Activated T-helper 17 cell treated with anti-CD3 and anti-CD28 coated beads, Interleukin-2, amount 50 U/mL, for 72 hours (primary cell): Measurements from ENCODE around the gene NRSN2. TPM values are rescaled to one million over a fixed set of nuclear protein-coding genes. Genes with fewer than 3 reads are reported as not detected.
"Not testable (repeated sequence)": the region's sequence is repeated elsewhere in the genome, so short reads cannot be mapped to it uniquely, and the experiment has no call there.

Experiments used
- ATAC-seq: fragments of 150-1000 bp; cut with Tn5 transposase; replicated peaks from 2 replicates; pipeline ENCODE4 v1.10.0; 2021; ENCODE audit warnings: mild to moderate bottlenecking, moderate library complexity
- H3K27ac Mint-ChIP-seq: one replicate; pipeline ENCODE4 v1.8.0; 2022; ENCODE audit warnings: mixed read lengths
- H3K27me3 Mint-ChIP-seq: one replicate; pipeline ENCODE4 v1.8.0; 2022; ENCODE audit warnings: mixed read lengths
- H3K36me3 Mint-ChIP-seq: one replicate; pipeline ENCODE4 v1.8.0; 2022; ENCODE audit warnings: low read depth, mild to moderate bottlenecking, mixed read lengths
- H3K4me1 Mint-ChIP-seq: one replicate; pipeline ENCODE4 v1.8.0; 2022; ENCODE audit warnings: mixed read lengths
- H3K4me3 Mint-ChIP-seq: one replicate; pipeline ENCODE4 v1.8.0; 2022; ENCODE audit warnings: mild to moderate bottlenecking, mixed read lengths
- H3K9me3 Mint-ChIP-seq: one replicate; pipeline ENCODE4 v1.8.0; 2022; ENCODE audit warnings: mixed read lengths
- total RNA-seq, 2 donors: library from RNA; stranded (reverse); gene quantifications; one replicate each; pipeline ENCODE4 v1.2.3, GENCODE V29; 2022

NRSN2 gene
- total RNA-seq, 2 donors from 2014 or later, result 4.3 to 5.2 TPM

- H3K4me3 Mint-ChIP-seq, result no peak overlapping the region
- H3K4me1 Mint-ChIP-seq, result peaks cover 4% of the 10 kb centered on the region
- ATAC-seq, result no peak
- no peak overlapping the region for H3K27ac Mint-ChIP-seq
- no peaks in the 10 kb centered on the region for H3K9me3 Mint-ChIP-seq
- peaks cover 58% of the 10 kb centered on the region for H3K36me3 Mint-ChIP-seq
- H3K27me3 Mint-ChIP-seq, result no peaks in the 10 kb centered on the region
Measured at GRCh38 chr20:385448-385847, 38.5 kb downstream of the NRSN2 start.

- not testable (repeated sequence) for H3K4me1 Mint-ChIP-seq, H3K4me3 Mint-ChIP-seq, H3K27me3 Mint-ChIP-seq, H3K27ac Mint-ChIP-seq, H3K9me3 Mint-ChIP-seq, ATAC-seq
- peaks cover 67% of the 10 kb centered on the region for H3K36me3 Mint-ChIP-seq
Measured at GRCh38 chr20:386634-387033, 39.7 kb downstream of the NRSN2 start.

DNA sequence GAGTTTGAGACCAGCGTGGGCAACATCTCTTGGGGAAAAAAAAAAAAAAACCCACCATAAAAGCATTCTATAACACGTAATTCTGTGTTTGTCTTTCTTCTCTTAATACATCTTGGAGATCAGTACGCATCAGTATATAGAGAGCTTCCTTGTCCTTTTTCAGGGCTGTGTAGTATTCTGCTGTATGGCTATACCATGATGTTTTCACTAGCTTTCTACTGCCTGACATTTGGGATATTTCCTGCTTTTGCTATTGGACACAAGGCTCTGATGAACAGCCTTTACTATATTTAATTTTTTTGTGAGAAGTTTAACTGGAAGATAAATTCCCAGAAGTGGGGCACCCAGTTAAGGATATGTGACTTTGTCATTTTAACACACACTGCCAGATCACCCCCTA is 40.6 kb downstream of the NRSN2 start:
- ATAC-seq, result no peak
- no peak overlapping the region for H3K27ac Mint-ChIP-seq
- no peaks in the 10 kb centered on the region for H3K27me3 Mint-ChIP-seq
- H3K4me3 Mint-ChIP-seq, result no peak overlapping the region
- H3K36me3 Mint-ChIP-seq, result peaks cover 76% of the 10 kb centered on the region
- H3K4me1 Mint-ChIP-seq, result peaks cover 4% of the 10 kb centered on the region
- H3K9me3 Mint-ChIP-seq, result no peaks in the 10 kb centered on the region

DNA sequence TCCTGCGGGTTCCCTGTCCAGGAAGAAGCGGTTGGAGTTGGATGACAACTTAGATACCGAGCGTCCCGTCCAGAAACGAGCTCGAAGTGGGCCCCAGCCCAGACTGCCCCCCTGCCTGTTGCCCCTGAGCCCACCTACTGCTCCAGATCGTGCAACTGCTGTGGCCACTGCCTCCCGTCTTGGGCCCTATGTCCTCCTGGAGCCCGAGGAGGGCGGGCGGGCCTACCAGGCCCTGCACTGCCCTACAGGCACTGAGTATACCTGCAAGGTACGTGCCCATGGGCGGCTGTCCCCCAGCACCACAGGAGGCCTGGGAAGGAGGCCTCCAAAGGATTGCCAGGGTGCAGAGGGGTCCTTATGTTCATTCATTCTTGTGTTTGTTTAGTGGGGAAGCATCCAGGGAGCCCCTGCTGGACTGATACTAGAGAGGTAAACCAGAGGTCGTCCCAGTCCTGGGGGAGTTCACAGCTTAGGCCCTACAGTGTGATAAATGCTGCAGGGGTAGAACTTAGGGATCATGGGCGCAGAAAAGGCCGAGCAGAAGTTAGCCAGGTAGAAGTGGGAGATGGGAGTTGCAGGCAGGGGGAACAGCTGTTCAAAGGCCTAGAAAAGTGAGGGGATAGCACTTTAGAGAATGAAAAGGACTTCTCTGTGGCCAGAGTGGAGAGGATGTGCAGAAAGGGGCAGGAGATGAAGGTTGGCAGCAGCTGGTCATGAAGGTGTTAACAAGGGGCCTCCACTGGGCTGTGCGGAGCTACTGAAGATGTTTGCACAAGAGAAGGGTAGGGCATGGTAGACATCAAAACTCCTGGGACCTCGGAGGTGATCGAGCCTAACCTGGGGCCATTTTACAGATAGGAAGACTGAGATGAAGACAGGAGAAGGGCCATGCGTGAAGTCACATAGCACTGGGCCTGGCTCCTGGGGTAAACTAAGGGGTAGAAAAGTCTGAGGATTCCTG is 41.4 kb downstream of the NRSN2 start:
- Mint-ChIP-seq H3K9me3 (no peaks in the 10 kb centered on the region), H3K36me3 (peaks cover 78% of the 10 kb centered on the region), H3K27ac (no peak overlapping the region), H3K27me3 (no peaks in the 10 kb centered on the region), H3K4me1 (peaks cover 4% of the 10 kb centered on the region), H3K4me3 (no peak overlapping the region)
- ATAC-seq, result no peak

GRCh38 chr20:389220-389619 is 42.3 kb downstream of the NRSN2 start:
- Mint-ChIP-seq H3K27ac (no peak overlapping the region), H3K9me3 (no peaks in the 10 kb centered on the region)

DNA sequence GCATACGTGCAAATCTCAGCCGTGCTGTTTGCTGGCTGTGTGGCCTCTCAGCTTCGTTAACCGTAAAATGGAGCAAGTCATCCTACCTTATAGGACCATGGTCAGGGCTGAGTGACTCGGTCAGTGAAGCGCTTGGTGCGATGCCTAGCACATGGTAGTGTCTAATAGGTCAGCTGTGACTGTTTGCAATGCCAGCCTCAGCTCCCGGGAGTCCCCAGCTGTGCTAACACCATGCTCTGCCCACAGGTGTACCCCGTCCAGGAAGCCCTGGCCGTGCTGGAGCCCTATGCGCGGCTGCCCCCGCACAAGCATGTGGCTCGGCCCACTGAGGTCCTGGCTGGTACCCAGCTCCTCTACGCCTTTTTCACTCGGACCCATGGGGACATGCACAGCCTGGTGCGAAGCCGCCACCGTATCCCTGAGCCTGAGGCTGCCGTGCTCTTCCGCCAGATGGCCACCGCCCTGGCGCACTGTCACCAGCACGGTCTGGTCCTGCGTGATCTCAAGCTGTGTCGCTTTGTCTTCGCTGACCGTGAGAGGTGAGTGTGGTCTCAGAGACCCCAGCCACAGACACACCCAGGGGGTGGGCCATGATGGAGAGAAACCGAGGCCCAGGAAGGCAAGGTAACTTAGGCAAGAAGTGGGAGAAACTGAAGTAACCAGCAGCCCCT is 44.3 kb downstream of the NRSN2 start:
- H3K9me3 Mint-ChIP-seq, result no peaks in the 10 kb centered on the region
- no peak overlapping the region for H3K27ac Mint-ChIP-seq
- H3K4me3 Mint-ChIP-seq, result no peak overlapping the region
- H3K4me1 Mint-ChIP-seq, result no peaks in the 10 kb centered on the region
- H3K36me3 Mint-ChIP-seq, result peaks cover 84% of the 10 kb centered on the region
- ATAC-seq, result no peak
- no peaks in the 10 kb centered on the region for H3K27me3 Mint-ChIP-seq

More at GRCh38 chr20:389220-389619, 42.3 kb downstream of the NRSN2 start:
- ATAC-seq, result no peak
- no peak overlapping the region for H3K4me3 Mint-ChIP-seq
- no peaks in the 10 kb centered on the region for H3K4me1 Mint-ChIP-seq
- H3K27me3 Mint-ChIP-seq, result no peaks in the 10 kb centered on the region
- H3K36me3 Mint-ChIP-seq, result peaks cover 79% of the 10 kb centered on the region

- Mint-ChIP-seq H3K27ac (peak overlapping the region; percentile 25), H3K36me3 (peaks cover 88% of the 10 kb centered on the region)
- ATAC-seq, H3K4me1 Mint-ChIP-seq, H3K27me3 Mint-ChIP-seq, H3K4me3 Mint-ChIP-seq, H3K9me3 Mint-ChIP-seq: not testable (repeated sequence)
Measured at GRCh38 chr20:393296-393695, 46.4 kb downstream of the NRSN2 start.

DNA sequence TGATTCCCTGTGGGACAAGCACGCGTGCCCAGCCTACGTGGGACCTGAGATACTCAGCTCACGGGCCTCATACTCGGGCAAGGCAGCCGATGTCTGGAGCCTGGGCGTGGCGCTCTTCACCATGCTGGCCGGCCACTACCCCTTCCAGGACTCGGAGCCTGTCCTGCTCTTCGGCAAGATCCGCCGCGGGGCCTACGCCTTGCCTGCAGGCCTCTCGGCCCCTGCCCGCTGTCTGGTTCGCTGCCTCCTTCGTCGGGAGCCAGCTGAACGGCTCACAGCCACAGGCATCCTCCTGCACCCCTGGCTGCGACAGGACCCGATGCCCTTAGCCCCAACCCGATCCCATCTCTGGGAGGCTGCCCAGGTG is 49.3 kb downstream of the NRSN2 start:
- Mint-ChIP-seq H3K4me3 (no peak overlapping the region), H3K27me3 (no peaks in the 10 kb centered on the region), H3K27ac (no peak overlapping the region), H3K9me3 (no peaks in the 10 kb centered on the region), H3K36me3 (peaks cover 63% of the 10 kb centered on the region), H3K4me1 (no peaks in the 10 kb centered on the region)
- no peak for ATAC-seq

DNA sequence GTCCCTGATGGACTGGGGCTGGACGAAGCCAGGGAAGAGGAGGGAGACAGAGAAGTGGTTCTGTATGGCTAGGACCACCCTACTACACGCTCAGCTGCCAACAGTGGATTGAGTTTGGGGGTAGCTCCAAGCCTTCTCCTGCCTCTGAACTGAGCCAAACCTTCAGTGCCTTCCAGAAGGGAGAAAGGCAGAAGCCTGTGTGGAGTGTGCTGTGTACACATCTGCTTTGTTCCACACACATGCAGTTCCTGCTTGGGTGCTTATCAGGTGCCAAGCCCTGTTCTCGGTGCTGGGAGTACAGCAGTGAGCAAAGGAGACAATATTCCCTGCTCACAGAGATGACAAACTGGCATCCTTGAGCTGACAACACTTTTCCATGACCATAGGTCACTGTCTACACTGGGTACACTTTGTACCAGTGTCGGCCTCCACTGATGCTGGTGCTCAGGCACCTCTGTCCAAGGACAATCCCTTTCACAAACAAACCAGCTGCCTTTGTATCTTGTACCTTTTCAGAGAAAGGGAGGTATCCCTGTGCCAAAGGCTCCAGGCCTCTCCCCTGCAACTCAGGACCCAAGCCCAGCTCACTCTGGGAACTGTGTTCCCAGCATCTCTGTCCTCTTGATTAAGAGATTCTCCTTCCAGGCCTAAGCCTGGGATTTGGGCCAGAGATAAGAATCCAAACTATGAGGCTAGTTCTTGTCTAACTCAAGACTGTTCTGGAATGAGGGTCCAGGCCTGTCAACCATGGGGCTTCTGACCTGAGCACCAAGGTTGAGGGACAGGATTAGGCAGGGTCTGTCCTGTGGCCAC is 49.9 kb downstream of the NRSN2 start:
- no peak overlapping the region for H3K27ac Mint-ChIP-seq
- H3K27me3 Mint-ChIP-seq, result no peaks in the 10 kb centered on the region
- H3K9me3 Mint-ChIP-seq, result no peaks in the 10 kb centered on the region
- H3K36me3 Mint-ChIP-seq, result peaks cover 57% of the 10 kb centered on the region
- peaks cover 3% of the 10 kb centered on the region for H3K4me1 Mint-ChIP-seq
- H3K4me3 Mint-ChIP-seq, result no peak overlapping the region
- no peak for ATAC-seq

DNA sequence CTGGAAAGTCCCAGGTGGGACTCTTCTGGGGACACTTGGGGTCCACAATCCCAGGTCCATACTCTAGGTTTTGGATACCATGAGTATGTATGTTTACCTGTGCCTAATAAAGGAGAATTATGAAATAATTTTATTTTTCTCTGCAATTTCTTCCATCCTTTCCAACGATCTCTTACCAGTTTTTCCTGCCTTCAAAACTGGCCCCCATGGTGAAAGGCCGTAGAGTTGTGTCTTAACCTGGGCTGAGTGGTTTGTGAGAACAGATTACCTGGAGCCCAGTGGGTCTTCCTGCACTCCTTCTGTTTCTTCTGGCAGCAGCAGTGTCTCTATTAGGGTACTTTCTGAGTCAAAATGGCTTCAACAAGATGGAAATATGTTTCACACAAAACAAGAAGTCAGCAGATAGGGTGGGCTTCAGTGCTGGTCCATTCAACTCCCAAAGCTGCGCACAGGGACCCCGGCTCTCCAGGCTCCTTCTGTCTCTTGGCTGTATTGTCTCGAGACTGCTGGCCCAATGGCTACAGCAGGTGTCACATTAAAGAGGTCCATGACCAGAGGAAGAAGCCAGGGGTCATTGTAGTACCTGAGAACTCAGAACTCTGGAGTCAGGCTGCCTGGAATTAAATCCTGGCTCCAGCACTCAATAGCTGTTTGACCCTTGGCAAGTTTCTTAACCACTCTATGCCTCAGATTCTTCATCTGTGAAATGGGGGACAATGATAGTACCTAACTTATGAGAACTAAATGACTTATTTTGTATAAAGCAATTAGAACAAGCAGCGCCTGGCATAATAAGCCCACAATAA is 50.7 kb downstream of the NRSN2 start:
- Mint-ChIP-seq H3K27me3 (no peaks in the 10 kb centered on the region), H3K4me3 (no peak overlapping the region), H3K27ac (no peak overlapping the region), H3K4me1 (peaks cover 5% of the 10 kb centered on the region), H3K36me3 (peaks cover 49% of the 10 kb centered on the region), H3K9me3 (no peaks in the 10 kb centered on the region)
- ATAC-seq, result no peak

DNA sequence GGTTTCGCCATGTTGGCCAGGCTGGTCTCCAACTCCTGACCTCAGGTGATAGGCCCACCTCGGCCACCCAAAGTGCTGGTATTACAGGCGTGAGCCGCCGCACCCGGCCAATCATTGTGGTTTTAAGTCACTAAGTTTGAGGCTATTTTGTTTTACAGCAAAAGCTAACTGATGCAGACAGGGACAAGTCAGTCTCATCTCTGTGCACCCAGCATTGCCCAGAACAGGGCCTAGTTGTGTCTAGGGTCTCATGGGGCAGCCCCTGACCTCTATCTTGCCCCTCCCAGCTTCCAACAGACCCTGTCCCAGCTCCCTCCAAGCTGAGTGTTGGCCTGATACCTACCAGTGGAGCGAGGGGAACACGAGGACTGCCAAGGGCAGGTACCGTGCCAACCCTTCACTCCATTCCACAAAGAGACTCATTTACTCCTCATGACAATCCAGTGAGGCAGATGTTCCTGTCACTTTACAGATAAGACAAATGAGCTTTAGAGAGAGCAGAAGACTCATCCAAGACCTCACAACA is 52.3 kb downstream of the NRSN2 start:
- Mint-ChIP-seq H3K4me1 (peaks cover 5% of the 10 kb centered on the region), H3K27ac (no peak overlapping the region), H3K36me3 (peaks cover 32% of the 10 kb centered on the region), H3K9me3 (no peaks in the 10 kb centered on the region), H3K4me3 (no peak overlapping the region), H3K27me3 (no peaks in the 10 kb centered on the region)
- no peak for ATAC-seq

GRCh38 chr20:400128-400453 is 53.2 kb downstream of the NRSN2 start:
- H3K9me3 Mint-ChIP-seq, result no peaks in the 10 kb centered on the region
- no peak for ATAC-seq
- no peak overlapping the region for H3K4me3 Mint-ChIP-seq
- no peak overlapping the region for H3K27ac Mint-ChIP-seq
- no peaks in the 10 kb centered on the region for H3K27me3 Mint-ChIP-seq
- H3K36me3 Mint-ChIP-seq, result peaks cover 24% of the 10 kb centered on the region
- peaks cover 5% of the 10 kb centered on the region for H3K4me1 Mint-ChIP-seq

DNA sequence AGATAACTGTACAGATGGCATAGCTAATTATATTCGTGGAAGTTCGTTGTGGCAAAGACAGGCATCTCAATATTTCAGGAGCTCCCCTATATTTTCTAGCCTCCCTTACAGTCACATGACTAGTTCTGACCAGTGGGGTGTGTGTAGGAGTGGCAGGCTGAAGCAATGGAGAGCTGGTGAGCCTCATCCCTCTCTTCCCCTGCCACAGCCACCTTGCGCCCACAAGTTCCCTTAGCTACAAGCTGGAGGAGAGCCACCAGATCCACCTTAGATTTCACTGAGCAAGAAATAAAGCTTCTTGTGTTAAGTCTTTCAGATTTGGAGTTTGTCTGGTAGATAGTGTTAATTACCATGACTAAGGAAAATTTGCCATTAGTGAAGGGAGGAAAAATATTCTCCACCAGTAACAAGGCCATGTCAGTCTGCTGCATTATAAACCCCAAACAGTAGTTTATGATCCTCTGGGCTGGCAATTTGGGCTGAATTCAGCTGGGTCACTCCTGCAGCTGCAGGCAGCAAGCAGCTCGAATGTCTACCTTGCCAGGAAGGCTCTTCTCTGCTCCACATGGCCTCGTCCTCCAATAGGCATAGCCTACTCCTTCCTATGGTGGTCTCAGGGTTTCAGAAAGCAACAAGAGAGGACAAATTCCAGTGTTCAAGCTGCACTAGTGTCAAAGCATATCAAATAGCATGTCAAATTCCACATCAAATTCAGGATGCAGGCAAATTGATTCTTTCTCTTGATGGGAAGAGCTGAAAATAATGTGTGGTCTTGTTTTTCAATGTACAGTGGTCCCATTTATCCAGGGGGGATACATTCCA is 53.8 kb downstream of the NRSN2 start:
- Mint-ChIP-seq H3K27me3 (no peaks in the 10 kb centered on the region), H3K4me1 (peaks cover 5% of the 10 kb centered on the region), H3K27ac (no peak overlapping the region), H3K36me3 (peaks cover 18% of the 10 kb centered on the region), H3K9me3 (no peaks in the 10 kb centered on the region), H3K4me3 (no peak overlapping the region)
- peak; percentile 28 for ATAC-seq
